HEK293 (cell line): ENCODE measurements around the gene SMAD2.

Experiments used
- CTCF ChIA-PET: fragments of 350-600 bp; formaldehyde crosslinking; extraction: SDS; loops from one replicate; lab custom pipeline; 2021; ENCODE audit warnings: antibody characterized with exemption; lab: Yijun Ruan, JAX
- POLR2A ChIA-PET: fragments of 300-600 bp; formaldehyde crosslinking; extraction: SDS; loops from one replicate; lab custom pipeline; 2020; ENCODE audit warnings: antibody characterized with exemption, inconsistent platforms; lab: Yijun Ruan, JAX
- H3K27ac ChIP-seq: fragments of 200-500 bp; sonication (Bioruptor generic); 2 replicates; pipeline ENCODE4 v1.5.1; 2014; ENCODE audit warnings: low read depth, low read length, control low read depth, inconsistent platforms; ENCODE audit errors: extremely low read depth
- H3K36me3 ChIP-seq, 2 experiments: fragments of 200-500 bp in 1 of 2; sonication (Bioruptor generic) in 1 of 2; 1 replicate in 1 of 2; 2 replicates in 1 of 2; pipeline ENCODE4 v1.5.1; 2014 to 2017; ENCODE audit warnings: inconsistent platforms in 2 of 2, low read length in 2 of 2; ENCODE audit not compliant: control insufficient read depth in 2 of 2, insufficient read depth in 1 of 2
- H3K4me1 ChIP-seq: fragments of 200-500 bp; sonication (Bioruptor generic); 2 replicates; pipeline ENCODE4 v1.5.1; 2014; ENCODE audit warnings: mild to moderate bottlenecking, low read length, inconsistent platforms; ENCODE audit not compliant: control insufficient read depth, insufficient read depth
- H3K4me3 ChIP-seq: 2 replicates; pipeline ENCODE4 v1.5.1; 2011; ENCODE audit warnings: low read depth, mild to moderate bottlenecking, control low read depth, low read length, moderate library complexity
- H3K9me3 ChIP-seq: fragments of 200-500 bp; sonication (Bioruptor generic); 2 replicates; pipeline ENCODE4 v1.5.1; 2014; ENCODE audit warnings: low read depth, low read length, inconsistent platforms; ENCODE audit not compliant: control insufficient read depth, insufficient read depth
- EGR2 ChIP-seq: fragments of 450-650 bp; formaldehyde crosslinking; IDR thresholded peaks from 2 replicates; pipeline ENCODE4 v1.5.1; 2016; ENCODE audit warnings: low read depth, missing biosample characterization, missing genetic modification characterization
- GFI1B ChIP-seq: fragments of 450-650 bp; formaldehyde crosslinking; IDR thresholded peaks from 2 replicates; pipeline ENCODE4 v1.5.1; 2016; ENCODE audit warnings: missing biosample characterization, missing genetic modification characterization
- GLI4 ChIP-seq: fragments of 450-650 bp; formaldehyde crosslinking; IDR thresholded peaks from 2 replicates; pipeline ENCODE4 v1.5.1; 2016; ENCODE audit warnings: missing biosample characterization, missing genetic modification characterization
- HOXD13 ChIP-seq: sonication (generic); formaldehyde crosslinking; IDR thresholded peaks from 2 replicates; pipeline ENCODE4 v1.8.0; 2022; ENCODE audit warnings: missing genetic modification reagents, borderline replicate concordance
- SALL2 ChIP-seq: fragments of 450-650 bp; formaldehyde crosslinking; IDR thresholded peaks from 2 replicates; pipeline ENCODE4 v1.5.0; 2017; ENCODE audit warnings: missing biosample characterization, mild to moderate bottlenecking, missing genetic modification characterization, borderline replicate concordance
- SCRT1 ChIP-seq: fragments of 450-650 bp; formaldehyde crosslinking; IDR thresholded peaks from 2 replicates; pipeline ENCODE4 v1.5.1; 2016; ENCODE audit warnings: missing biosample characterization, missing genetic modification characterization, borderline replicate concordance
- ZBTB17 ChIP-seq: fragments of 450-650 bp; formaldehyde crosslinking; IDR thresholded peaks from 2 replicates; pipeline ENCODE4 v1.5.1; 2016; ENCODE audit warnings: missing biosample characterization, missing genetic modification characterization
- ZEB2 ChIP-seq: fragments of 450-650 bp; formaldehyde crosslinking; IDR thresholded peaks from 2 replicates; pipeline ENCODE4 v1.5.1; 2016; ENCODE audit warnings: missing biosample characterization, missing genetic modification characterization
- ZFHX2 ChIP-seq: fragments of 450-650 bp; formaldehyde crosslinking; conservative IDR thresholded peaks from 2 replicates; pipeline ENCODE4 v1.5.1; 2016; ENCODE audit warnings: missing biosample characterization, missing genetic modification characterization
- ZFP41 ChIP-seq: fragments of 450-650 bp; formaldehyde crosslinking; IDR thresholded peaks from 2 replicates; pipeline ENCODE4 v1.5.1; 2016; ENCODE audit warnings: missing biosample characterization, missing genetic modification characterization, borderline replicate concordance
- ZNF140 ChIP-seq: fragments of 450-650 bp; formaldehyde crosslinking; IDR thresholded peaks from 2 replicates; pipeline ENCODE4 v1.5.1; 2016; ENCODE audit warnings: missing biosample characterization, missing genetic modification characterization
- ZNF174 ChIP-seq: fragments of 450-650 bp; formaldehyde crosslinking; IDR thresholded peaks from 2 replicates; pipeline ENCODE4 v1.5.0; 2017; ENCODE audit warnings: missing biosample characterization, mild to moderate bottlenecking, missing genetic modification characterization
- ZNF175 ChIP-seq: fragments of 450-650 bp; formaldehyde crosslinking; IDR thresholded peaks from 2 replicates; pipeline ENCODE4 v1.5.1; 2016; ENCODE audit warnings: missing biosample characterization, missing genetic modification characterization
- ZNF24 ChIP-seq: fragments of 450-650 bp; formaldehyde crosslinking; IDR thresholded peaks from 2 replicates; pipeline ENCODE4 v1.5.1; 2016; ENCODE audit warnings: missing biosample characterization, missing genetic modification characterization
- ZNF394 ChIP-seq: fragments of 450-650 bp; formaldehyde crosslinking; IDR thresholded peaks from 2 replicates; pipeline ENCODE4 v1.5.1; 2016; ENCODE audit warnings: missing biosample characterization, missing genetic modification characterization, mild to moderate bottlenecking, moderate library complexity, borderline replicate concordance
- ZNF404 ChIP-seq: fragments of 450-650 bp; formaldehyde crosslinking; IDR thresholded peaks from 2 replicates; pipeline ENCODE4 v1.5.1; 2017; ENCODE audit warnings: missing biosample characterization, missing genetic modification characterization
- ZNF416 ChIP-seq: fragments of 450-650 bp; formaldehyde crosslinking; IDR thresholded peaks from 2 replicates; pipeline ENCODE4 v1.5.1; 2016; ENCODE audit warnings: missing biosample characterization, missing genetic modification characterization
- ZNF501 ChIP-seq: fragments of 450-650 bp; formaldehyde crosslinking; IDR thresholded peaks from 2 replicates; pipeline ENCODE4 v1.5.1; 2016; ENCODE audit warnings: missing biosample characterization, missing genetic modification characterization
- ZNF529 ChIP-seq: fragments of 450-650 bp; formaldehyde crosslinking; IDR thresholded peaks from 2 replicates; pipeline ENCODE4 v1.5.1; 2017; ENCODE audit warnings: missing genetic modification characterization, missing biosample characterization; ENCODE audit not compliant: insufficient replicate concordance
- ZNF626 ChIP-seq: fragments of 450-650 bp; sonication (Bioruptor Pico); formaldehyde crosslinking; IDR thresholded peaks from 2 replicates; pipeline ENCODE4 v1.5.1; 2018; ENCODE audit warnings: missing biosample characterization, missing genetic modification characterization, inconsistent platforms
- ZNF629 ChIP-seq: fragments of 450-650 bp; formaldehyde crosslinking; IDR thresholded peaks from 2 replicates; pipeline ENCODE4 v1.5.1; 2017; ENCODE audit warnings: missing biosample characterization, missing genetic modification characterization
- ZNF670 ChIP-seq: fragments of 450-650 bp; formaldehyde crosslinking; IDR thresholded peaks from 2 replicates; pipeline ENCODE4 v1.5.1; 2016; ENCODE audit warnings: missing biosample characterization, missing genetic modification characterization, low read depth
- ZSCAN23 ChIP-seq: fragments of 450-650 bp; formaldehyde crosslinking; IDR thresholded peaks from 2 replicates; pipeline ENCODE4 v1.5.1; 2016; ENCODE audit warnings: missing biosample characterization, missing genetic modification characterization
- ZXDB ChIP-seq: fragments of 450-650 bp; formaldehyde crosslinking; IDR thresholded peaks from 2 replicates; pipeline ENCODE4 v1.5.1; 2016; ENCODE audit warnings: missing biosample characterization, missing genetic modification characterization
- TF ChIP-seq, protein P1 (sequence below): fragments of 450-650 bp; formaldehyde crosslinking; IDR thresholded peaks from 2 replicates; pipeline ENCODE4 v1.5.1; 2016; ENCODE audit warnings: missing biosample characterization, missing genetic modification characterization
- TF ChIP-seq, protein P2 (sequence below): fragments of 450-650 bp; formaldehyde crosslinking; IDR thresholded peaks from 2 replicates; pipeline ENCODE4 v1.5.1; 2017; ENCODE audit warnings: missing biosample characterization, missing genetic modification characterization
- TF ChIP-seq, protein P3 (sequence below): fragments of 450-650 bp; formaldehyde crosslinking; IDR thresholded peaks from 2 replicates; pipeline ENCODE4 v1.5.1; 2016; ENCODE audit warnings: missing biosample characterization, missing genetic modification characterization

SMAD2 gene

GRCh38 chr18:47790036-47790435, 140.4 kb downstream of the SMAD2 start:
- Histone ChIP-seq H3K4me3 (no peak overlapping the region), H3K9me3 (no peaks in the 10 kb centered on the region), H3K4me1 (no peaks in the 10 kb centered on the region), H3K36me3 (no peaks in the 10 kb centered on the region), H3K27ac (no peak overlapping the region)
- POLR2A ChIA-PET = no interaction called here
- CTCF ChIA-PET = interaction anchor here (0.7 to 2.0 kb wide), 2 partner anchors 34 to 209 kb away, joined by 3 to 6 read pairs; no protein-coding TSS in a partner anchor
- TF ChIP-seq ZNF24 (tag by site-specific recombination) (no peak), EGR2 (tag by site-specific recombination) (0 out of 2 replicates have a peak, but pooled peaks have one; percentile 15), ZFHX2 (tag by site-specific recombination) (peak; percentile 41)
- TF ChIP-seq, protein P1, sequence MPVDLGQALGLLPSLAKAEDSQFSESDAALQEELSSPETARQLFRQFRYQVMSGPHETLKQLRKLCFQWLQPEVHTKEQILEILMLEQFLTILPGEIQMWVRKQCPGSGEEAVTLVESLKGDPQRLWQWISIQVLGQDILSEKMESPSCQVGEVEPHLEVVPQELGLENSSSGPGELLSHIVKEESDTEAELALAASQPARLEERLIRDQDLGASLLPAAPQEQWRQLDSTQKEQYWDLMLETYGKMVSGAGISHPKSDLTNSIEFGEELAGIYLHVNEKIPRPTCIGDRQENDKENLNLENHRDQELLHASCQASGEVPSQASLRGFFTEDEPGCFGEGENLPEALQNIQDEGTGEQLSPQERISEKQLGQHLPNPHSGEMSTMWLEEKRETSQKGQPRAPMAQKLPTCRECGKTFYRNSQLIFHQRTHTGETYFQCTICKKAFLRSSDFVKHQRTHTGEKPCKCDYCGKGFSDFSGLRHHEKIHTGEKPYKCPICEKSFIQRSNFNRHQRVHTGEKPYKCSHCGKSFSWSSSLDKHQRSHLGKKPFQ = no peak

- ChIA-PET CTCF (no interaction called here), POLR2A (no interaction called here)
- no peak overlapping the region for H3K4me3 ChIP-seq
- H3K27ac ChIP-seq = no peak overlapping the region
- H3K36me3 ChIP-seq = no peaks in the 10 kb centered on the region
- no peaks in the 10 kb centered on the region; the same call in none of the 2 replicates for H3K9me3 ChIP-seq
- no peaks in the 10 kb centered on the region for H3K4me1 ChIP-seq
- TF ChIP-seq, protein P2, sequence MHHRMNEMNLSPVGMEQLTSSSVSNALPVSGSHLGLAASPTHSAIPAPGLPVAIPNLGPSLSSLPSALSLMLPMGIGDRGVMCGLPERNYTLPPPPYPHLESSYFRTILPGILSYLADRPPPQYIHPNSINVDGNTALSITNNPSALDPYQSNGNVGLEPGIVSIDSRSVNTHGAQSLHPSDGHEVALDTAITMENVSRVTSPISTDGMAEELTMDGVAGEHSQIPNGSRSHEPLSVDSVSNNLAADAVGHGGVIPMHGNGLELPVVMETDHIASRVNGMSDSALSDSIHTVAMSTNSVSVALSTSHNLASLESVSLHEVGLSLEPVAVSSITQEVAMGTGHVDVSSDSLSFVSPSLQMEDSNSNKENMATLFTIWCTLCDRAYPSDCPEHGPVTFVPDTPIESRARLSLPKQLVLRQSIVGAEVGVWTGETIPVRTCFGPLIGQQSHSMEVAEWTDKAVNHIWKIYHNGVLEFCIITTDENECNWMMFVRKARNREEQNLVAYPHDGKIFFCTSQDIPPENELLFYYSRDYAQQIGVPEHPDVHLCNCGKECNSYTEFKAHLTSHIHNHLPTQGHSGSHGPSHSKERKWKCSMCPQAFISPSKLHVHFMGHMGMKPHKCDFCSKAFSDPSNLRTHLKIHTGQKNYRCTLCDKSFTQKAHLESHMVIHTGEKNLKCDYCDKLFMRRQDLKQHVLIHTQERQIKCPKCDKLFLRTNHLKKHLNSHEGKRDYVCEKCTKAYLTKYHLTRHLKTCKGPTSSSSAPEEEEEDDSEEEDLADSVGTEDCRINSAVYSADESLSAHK (tag by site-specific recombination) = no peak
- TF ChIP-seq SCRT1 (tag by site-specific recombination) (no peak), HOXD13 (CRISPR knock-in tag) (no peak), ZXDB (tag by site-specific recombination) (no peak), ZNF629 (tag by site-specific recombination) (no peak), ZNF416 (tag by site-specific recombination) (no peak)
- TF ChIP-seq, all 188 proteins: peak for 0
These were observed 141.8 kb downstream of the SMAD2 start for GRCh38 chr18:47788621-47789020.

- H3K27ac ChIP-seq = no peak overlapping the region
- ChIA-PET POLR2A (no interaction called here), CTCF (interaction anchor here (0.7 to 1.5 kb wide), 3 partner anchors 9 to 1099 kb away, joined by 3 to 7 read pairs (median 5); no protein-coding TSS in a partner anchor)
- no peak overlapping the region for H3K4me3 ChIP-seq
- no peaks in the 10 kb centered on the region; the same call in none of the 2 replicates for H3K9me3 ChIP-seq
- H3K36me3 ChIP-seq = no peaks in the 10 kb centered on the region
- H3K4me1 ChIP-seq = no peaks in the 10 kb centered on the region
- no peak for TF ChIP-seq ZNF140 (tag by site-specific recombination)
- no peak for TF ChIP-seq ZFP41 (tag by site-specific recombination)
- no peak for TF ChIP-seq ZBTB17
- no peak for TF ChIP-seq ZNF626 (tag by site-specific recombination)
- no peak for TF ChIP-seq ZEB2 (tag by site-specific recombination)
- no peak for TF ChIP-seq ZNF501 (tag by site-specific recombination)
- no peak for TF ChIP-seq SALL2 (tag by site-specific recombination)
- no peak for TF ChIP-seq GFI1B
- no peak for TF ChIP-seq ZNF174 (tag by site-specific recombination)
- TF ChIP-seq ZNF394 (tag by site-specific recombination) = no peak
- TF ChIP-seq ZNF670 (tag by site-specific recombination) = no peak
- TF ChIP-seq ZNF404 (tag by site-specific recombination) = no peak
- TF ChIP-seq, protein P3, sequence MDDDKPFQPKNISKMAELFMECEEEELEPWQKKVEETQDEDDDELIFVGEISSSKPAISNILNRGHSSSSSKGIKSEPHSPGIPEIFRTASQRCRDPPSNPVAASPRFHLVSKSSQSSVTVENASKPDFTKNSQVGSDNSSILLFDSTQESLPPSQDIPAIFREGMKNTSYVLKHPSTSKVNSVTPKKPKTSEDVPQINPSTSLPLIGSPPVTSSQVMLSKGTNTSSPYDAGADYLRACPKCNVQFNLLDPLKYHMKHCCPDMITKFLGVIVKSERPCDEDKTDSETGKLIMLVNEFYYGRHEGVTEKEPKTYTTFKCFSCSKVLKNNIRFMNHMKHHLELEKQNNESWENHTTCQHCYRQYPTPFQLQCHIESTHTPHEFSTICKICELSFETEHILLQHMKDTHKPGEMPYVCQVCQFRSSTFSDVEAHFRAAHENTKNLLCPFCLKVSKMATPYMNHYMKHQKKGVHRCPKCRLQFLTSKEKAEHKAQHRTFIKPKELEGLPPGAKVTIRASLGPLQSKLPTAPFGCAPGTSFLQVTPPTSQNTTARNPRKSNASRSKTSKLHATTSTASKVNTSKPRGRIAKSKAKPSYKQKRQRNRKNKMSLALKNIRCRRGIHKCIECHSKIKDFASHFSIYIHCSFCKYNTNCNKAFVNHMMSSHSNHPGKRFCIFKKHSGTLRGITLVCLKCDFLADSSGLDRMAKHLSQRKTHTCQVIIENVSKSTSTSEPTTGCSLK (tag by site-specific recombination) = no peak
- TF ChIP-seq ZNF529 (tag by site-specific recombination) = no peak
- TF ChIP-seq ZSCAN23 (tag by site-specific recombination) = no peak
- no peak for TF ChIP-seq ZNF175 (tag by site-specific recombination)
- no peak for TF ChIP-seq GLI4
These were observed 148.9 kb downstream of the SMAD2 start for GRCh38 chr18:47781561-47781960.
